ENCODE measurements around the gene HIVEP1.

DNA sequence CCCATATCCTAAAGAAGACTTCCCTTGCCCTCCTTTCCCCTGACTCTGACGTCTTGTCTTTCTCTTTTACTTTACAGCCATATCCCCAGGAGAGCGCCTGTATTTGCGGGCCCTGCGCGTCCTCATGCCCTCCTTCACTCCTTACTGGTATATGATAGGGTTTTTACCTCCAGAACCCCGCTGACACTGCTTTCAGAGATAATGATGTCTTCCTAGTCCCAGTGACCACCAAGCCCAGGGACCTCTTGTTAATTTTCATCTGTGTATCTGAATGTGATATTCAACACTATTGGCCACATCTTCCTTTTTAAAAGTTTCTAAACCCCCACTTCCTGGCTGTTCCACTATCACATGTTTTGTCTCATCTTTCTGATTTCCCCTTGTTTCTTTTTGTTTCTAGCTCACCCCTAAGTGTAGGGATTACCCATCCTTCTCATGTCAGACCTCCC lies 102.0 kb downstream of the HIVEP1 start:
- TF ChIP-seq SUZ12 (IDR thresholded peaks at IDR 0.05; ENCODE audit: extremely low read depth, insufficient read depth, insufficient read length) (no peak), ZNF274 (IDR thresholded peaks at IDR 0.05; ENCODE audit: low read depth, low read length) (no peak), YY1 (IDR thresholded peaks at IDR 0.05; ENCODE audit: insufficient read depth, insufficient read length) (no peak)
